SK-N-MC (cell line): ENCODE results near the gene PCED1A.

Source experiments
- EZH2 ChIP-seq: fragments of 200-600 bp; sonication (generic); IDR thresholded peaks from one replicate; pipeline ENCODE4 v1.6.1; 2017; ENCODE audit warnings: antibody characterized with exemption
- POLR2AphosphoS5 ChIP-seq: IDR thresholded peaks from 2 replicates; pipeline ENCODE4 v1.6.1; 2012; ENCODE audit warnings: mild to moderate bottlenecking, low read depth, low read length, borderline replicate concordance

DNA sequence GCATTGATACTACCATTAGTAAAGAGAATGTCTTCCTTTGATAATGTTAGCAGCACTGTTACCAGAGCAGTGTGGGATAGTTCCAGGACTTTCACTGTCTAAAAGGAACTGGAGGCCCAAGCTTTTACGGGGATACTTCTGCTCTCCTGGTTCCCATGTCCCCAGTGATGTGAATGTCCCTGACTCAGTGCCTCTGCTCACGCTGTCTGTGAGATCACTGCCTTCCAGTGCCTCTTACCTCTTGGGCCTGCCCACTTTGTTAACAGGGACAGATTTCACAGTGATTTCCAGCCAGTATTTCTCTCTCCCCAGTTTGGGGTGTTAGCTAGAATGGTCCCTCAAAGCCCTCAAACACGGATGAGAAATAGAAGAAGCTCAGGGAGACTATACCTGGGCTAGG is 47.3 kb upstream of the PCED1A start:
- TF ChIP-seq POLR2AphosphoS5 (no peak), EZH2 (no peak)
